Measurements from ENCODE around the gene HDDC2.
"Not testable (repeated sequence)": the region's sequence is repeated elsewhere in the genome, so short reads cannot be mapped to it uniquely, and the experiment has no call there.

- not testable (repeated sequence) for TF ChIP-seq FOS (IDR thresholded peaks at IDR 0.05; ENCODE audit: extremely low read depth, insufficient read length); ZEB2 (IDR thresholded peaks at IDR 0.05); ZBTB40 (IDR thresholded peaks at IDR 0.05); ZBTB40 (CRISPR knock-in tag; IDR thresholded peaks at IDR 0.05); ESRRA (IDR thresholded peaks at IDR 0.05; ENCODE audit: borderline replicate concordance, low read depth); CBX5 (IDR thresholded peaks at IDR 0.05; ENCODE audit: borderline replicate concordance, low read depth); MCM3 (IDR thresholded peaks at IDR 0.05); ZFX (CRISPR knock-in tag; IDR thresholded peaks at IDR 0.05); CREB1 (IDR thresholded peaks at IDR 0.05); CREB1 (CRISPR knock-in tag; IDR thresholded peaks at IDR 0.05); ZSCAN32 (CRISPR knock-in tag; IDR thresholded peaks at IDR 0.05); CHD1 (IDR thresholded peaks at IDR 0.05; ENCODE audit: low read length); NFIX (CRISPR knock-in tag; IDR thresholded peaks at IDR 0.05; ENCODE audit: low read depth)
- TF ChIP-seq, protein P1, sequence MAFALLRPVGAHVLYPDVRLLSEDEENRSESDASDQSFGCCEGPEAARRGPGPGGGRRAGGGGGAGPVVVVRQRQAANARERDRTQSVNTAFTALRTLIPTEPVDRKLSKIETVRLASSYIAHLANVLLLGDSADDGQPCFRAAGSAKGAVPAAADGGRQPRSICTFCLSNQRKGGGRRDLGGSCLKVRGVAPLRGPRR (CRISPR knock-in tag; IDR thresholded peaks at IDR 0.05): not testable (repeated sequence)
Observed at GRCh38 chr6:125282470-125282869, 19.3 kb downstream of the HDDC2 start.
